ENCODE measurements around the gene HUWE1.

DNA sequence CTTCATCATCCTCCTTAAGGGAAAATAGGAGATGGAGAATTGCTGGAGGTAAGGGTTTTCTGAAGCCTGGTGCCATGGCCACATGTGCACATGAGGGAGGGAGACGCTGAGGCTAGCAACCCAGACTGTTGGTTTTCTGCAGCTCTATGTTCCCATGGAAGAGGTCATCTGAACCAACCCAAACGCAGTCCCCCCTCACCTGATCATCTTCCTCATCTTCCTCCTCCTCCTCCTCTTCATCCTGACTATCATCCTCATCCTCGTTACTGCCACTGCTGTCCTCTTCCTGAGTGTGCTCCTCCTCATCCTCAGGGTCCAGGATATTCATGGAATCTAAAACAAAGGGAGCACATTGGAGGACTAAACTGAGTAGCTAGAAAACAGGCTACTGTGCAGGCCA is 124.6 kb downstream of the HUWE1 start:
- TF ChIP-seq CTCF (optimal IDR thresholded peaks at IDR 0.05 in 1 of 3, IDR thresholded peaks at IDR 0.05 in 1 of 3, conservative IDR thresholded peaks at IDR 0.05 in 1 of 3; ENCODE audit: extremely low read depth in 1 of 3, insufficient read depth in 2 of 3, low read length in 3 of 3) = no peak
- TF ChIP-seq EZH2 (IDR thresholded peaks at IDR 0.05; ENCODE audit: low read length) = no peak
